ENCODE data around the gene SELENOS.

The SELENOS gene

DNA sequence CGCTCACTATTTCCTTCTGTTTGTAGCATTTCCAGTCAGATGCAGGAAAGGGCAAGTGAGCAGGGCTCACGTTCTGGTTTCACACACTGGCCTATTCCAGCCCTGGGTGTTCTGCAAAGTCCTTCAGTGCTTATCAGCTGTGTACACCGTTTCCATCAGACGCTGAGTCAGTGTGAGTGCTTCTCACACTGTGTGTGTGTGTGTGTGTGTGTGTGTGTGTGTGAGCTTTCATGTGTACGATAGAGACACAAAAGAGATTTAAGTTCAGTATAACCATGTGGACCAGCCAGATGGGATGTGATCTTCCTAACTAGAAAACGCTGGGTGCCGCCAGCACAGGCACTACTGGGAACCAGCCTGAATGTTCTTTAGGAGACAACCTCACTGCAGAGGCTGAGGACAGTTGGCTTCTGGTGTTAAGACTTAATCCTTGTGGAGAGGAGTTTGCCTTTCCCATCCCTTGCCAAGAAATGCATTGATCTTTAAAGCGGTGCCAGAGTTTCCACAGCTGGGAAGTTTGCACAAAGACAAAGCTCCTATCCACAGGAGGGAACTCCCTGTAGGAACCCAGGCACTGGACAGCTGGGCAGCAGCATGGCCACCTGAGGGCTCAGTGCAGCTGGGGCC is 21.6 kb downstream of the SELENOS start:
- H3K4me3 ChIP-seq (ENCODE audit: low read length) = no peak overlapping the region
- DNase-seq (ENCODE audit: low read depth, low spot score) = no peak

DNA sequence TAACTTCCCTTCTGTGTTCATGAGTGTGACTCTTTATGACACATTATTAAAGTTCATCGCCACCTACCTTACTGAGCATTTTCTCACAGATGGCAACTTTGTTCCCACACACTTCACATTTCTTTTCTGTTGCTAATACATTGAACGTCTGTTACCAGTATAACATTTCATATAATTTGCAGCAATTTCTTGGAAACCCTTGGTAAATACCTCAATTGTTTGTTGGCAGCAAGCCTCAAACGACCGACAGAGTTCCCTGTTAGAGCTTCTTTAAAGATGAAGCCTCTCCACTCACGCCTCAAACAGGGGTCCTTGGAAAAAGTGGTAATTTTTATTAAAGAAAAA is 22.3 kb downstream of the SELENOS start:
- DNase-seq (ENCODE audit: low read depth, low spot score) = no peak
- no peak overlapping the region for H3K4me3 ChIP-seq (ENCODE audit: low read length)

DNA sequence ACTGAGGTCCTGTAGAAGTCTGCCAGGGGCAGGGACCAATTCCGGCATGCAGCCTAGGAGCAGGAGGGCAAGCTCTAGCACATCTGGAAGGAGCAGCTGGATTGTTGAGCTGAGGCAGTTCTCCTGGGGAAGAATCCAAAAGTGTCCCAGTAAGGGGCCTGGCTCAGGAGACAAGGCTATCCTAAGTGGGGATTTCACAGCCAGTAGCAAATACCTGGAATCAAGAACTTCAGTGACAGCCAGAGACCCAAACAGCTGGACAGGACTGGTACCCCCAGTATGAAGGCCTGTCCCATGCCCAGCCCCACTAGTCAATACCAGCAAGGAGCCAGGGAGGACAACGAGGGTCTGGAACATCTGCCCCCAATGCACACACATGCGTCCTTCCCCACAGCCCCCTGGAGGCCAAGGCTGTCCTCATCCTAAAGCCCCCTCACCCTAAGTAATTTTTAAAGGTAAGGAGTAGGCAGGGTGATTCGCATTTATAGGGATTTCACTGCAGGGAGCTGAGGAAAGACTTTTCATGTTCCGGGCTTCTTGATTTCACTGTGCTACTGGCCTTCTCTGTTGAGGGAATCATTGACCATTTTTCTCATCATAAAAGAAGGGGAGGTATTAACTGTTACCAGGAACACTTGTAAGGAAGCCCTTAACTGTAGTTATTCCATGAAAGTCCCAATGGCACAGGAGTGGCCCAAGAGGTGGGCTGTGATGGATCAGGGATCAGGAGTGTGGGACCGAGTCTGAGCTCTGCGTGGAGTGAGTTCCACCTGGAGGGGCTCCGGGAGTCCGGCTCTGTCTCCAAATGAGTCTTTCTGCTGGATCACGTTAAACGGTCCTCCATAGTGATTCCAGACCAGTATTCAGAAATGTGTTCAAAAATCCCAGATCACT is 22.9 kb downstream of the SELENOS start:
- DNase-seq (ENCODE audit: low read depth, low spot score) = no peak
- no peak overlapping the region for H3K4me3 ChIP-seq (ENCODE audit: low read length)

DNA sequence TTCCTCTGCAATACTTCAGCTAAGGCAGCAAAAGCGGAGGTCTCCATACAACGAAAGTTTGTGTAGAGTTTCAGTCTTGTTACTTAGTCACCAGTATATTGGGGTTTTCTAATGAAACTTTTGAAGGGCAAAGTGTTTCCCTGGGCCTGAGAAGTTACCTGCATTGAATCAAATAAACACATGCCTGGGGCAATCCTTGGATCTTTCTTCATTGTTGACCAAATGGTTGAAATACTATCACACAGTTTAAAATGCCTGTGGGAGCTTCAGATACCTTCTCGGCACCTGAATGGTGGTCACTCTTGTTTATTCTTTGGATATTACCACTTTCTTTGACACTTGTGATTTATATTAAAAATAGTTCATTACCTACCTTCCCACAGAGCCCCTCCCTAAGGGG is 24.4 kb downstream of the SELENOS start:
- no peak for DNase-seq (ENCODE audit: low read depth, low spot score)
- H3K4me3 ChIP-seq (ENCODE audit: low read length) = peak overlapping the region; percentile 54

DNA sequence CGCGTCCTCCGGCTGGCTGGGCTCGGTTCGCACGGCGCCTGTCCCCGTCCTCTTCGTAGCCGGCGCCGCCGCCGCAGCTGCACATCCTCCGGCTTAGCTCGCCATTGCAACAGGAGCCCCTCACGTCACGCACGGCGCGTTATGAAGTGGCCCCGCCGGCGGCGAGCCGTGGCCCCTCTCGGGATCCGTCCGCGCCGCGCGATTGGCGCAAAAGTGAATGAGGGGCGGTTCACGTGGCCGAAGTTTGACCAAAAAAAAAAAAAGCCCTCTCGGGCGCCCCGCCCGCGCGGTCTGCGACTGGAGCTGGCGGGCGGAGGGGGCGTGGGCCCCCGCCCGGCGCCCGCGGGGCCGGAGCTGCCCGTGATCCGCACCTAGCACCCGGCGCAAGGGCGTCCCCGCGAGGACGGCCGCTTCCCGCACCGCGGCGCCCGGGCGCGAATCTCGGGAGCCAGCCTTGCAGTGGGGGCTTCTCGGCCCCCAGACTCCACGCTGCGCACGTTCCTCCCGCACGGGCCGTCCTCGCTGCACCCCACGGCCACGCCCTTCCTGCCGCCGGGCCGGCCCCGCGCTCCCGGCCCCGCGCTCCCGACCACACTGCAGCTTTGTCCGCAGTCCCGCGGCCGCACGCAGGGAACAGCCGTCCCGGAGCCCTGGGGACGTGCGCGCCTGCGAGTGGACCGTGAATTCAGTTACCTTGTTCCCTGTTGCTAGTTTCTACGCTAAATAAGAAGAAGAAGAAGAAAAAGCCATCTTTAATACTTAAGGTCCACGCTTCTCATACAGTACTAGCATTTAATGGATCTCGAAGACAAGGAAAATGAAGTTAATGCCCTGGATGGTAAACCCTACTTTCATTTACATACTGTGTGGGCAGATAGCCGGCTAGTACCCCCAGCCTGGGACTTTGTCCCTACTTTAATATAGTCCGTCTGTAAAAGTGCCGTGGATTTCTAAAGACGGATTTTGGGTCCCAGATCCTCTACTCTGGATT is 25.2 kb downstream of the SELENOS start, which contains the start of gene CHSY1:
TSS of gene CHSY1 (minus strand) at position 219 of the 991 bp plus-strand sequence. CDS start 592 bp downstream, outside the sequence.
- H3K4me3 ChIP-seq (ENCODE audit: low read length) = peak within 1 kb of the TSS; percentile 68
- DNase-seq (ENCODE audit: low read depth, low spot score) = peak; percentile 82

DNA sequence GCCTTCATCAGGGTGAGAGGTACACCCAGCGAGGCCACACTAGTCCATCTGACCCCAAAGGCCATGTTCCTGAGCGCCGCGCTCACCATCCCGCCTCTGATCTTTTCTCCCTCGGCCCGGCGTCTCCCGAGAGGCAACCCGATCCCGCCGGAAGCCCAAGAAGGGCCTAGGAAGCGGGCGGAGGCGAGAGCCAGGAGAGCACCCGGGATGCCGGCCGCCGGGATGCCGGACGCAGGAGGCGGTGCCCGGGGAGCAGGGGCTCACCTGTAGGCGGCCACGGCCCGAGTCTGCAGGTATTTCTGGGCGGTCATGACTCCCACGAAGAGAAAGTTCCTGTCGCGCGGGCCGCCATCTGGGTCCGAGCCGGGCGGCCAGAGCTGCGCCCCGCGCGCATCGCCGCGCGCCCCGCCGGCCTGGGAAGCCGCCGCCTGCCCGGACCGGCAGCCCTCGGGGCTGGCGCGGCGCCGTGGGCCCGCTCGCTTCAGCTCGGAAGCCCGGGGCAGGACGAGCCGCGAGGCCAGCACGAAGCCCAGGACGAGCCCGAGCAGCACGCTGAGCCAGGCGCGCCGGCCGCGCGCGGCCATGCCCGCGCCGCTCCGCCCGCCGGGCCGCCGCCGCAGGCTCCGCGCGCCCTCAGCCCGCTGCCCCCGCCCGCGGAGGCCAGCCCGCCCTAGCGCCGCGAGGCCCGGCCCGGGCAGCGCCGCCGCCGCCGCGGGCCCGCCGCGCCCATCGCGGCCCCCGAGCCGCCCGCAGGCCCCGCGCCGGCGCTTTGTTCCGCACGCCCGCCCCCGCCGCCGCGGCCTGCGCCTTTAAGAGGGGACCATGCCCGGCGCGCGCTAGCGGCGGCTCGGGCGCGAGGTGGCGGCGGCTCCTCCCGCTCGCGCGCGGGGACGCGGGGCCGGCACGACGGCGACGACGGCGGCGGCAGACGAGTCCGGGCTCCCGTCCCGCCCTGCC is 26.1 kb downstream of the SELENOS start:
- H3K4me3 ChIP-seq (ENCODE audit: low read length) = peak overlapping the region; percentile 68
- no peak for DNase-seq (ENCODE audit: low read depth, low spot score)

DNA sequence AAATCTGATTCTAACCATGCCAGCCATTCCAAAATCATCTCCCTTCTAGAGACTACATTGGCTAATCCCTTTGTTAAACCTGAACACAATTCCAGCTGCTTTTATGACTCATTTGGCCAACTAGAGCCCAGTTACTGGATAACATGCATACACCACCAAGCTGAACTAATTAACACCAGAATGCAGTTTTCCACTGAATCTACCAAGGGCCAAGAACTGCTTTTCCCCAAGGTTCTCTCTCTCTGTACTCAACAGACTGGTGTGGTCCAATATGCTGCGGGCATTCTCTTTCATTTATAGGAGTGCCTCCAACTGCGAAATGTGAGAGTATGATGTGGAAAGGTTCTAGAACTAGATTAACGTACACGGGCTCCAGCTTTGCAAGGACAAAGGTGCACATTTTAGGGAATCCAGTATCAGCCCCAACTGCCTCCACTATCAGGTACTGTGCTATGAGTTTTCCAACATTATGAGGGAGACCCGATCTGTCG is 26.9 kb downstream of the SELENOS start:
- H3K4me3 ChIP-seq (ENCODE audit: low read length) = peak overlapping the region; percentile 68

DNA sequence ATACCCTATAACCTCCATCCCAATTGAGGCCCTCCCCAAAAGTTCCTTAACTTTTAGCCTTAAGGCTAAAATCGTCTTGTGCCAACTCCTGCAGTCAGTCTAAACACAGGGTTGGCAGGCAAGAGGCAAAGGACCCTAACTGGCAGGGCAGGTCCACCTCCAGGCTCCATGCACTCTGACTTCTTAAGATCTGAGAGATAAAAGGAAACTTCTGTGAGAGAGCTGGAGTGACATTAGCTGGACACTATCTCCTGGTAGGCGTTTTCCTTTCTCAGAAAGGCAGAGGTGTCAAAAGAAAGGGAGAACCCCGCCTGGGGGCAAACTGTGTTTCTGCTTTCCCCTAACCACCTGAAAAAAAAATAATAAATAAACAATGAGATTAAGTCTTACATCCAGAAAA is 29.0 kb downstream of the SELENOS start:
- DNase-seq (ENCODE audit: low read depth, low spot score) = no peak
- H3K4me3 ChIP-seq (ENCODE audit: low read length) = no peak overlapping the region

More for the DNA sequence above, 26.9 kb downstream of the SELENOS start:
- no peak for DNase-seq (ENCODE audit: low read depth, low spot score)

DNA sequence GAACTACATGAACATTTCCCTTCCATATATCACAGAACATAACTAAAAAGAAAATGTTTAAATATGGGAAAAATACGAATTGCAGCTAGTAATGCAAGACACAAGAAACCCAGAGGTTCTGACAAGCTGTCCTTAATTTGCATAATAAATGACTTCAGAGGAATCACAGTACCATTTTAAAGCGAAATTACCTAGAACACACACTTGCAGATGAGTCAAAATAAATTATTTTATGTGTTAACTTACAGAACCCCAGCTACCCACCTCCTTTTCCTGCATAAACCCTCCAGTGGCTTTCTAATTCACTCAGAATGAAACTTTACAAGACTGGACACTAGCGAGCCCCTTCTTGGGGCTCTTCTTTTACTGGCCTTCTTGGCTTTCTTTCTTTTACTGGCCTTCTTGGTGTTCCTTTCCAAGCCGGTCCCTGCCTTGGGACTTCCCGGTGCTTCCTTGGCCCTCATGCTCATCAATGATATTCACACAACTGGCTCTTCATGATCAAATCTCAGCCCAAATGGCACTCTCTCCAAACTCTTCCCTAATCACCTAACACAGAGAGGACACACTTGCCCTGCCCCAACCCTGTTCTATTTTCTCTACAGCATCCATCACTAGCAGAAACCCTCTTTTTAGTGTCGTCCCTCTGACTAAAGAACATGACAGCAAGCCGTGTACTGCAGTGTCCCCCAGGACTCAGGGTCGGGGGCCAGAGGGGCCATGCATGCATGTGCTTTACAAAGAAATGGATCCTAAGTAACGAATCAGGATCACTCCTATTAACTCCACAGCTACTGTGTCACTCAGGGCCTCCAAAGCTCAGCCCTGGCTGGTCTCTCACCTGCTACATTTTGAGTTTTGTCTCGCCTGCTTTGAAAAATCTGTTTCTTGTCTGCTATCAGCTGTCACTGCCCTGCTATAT is 30.2 kb downstream of the SELENOS start:
- no peak overlapping the region for H3K4me3 ChIP-seq (ENCODE audit: low read length)
- DNase-seq (ENCODE audit: low read depth, low spot score) = no peak

DNA sequence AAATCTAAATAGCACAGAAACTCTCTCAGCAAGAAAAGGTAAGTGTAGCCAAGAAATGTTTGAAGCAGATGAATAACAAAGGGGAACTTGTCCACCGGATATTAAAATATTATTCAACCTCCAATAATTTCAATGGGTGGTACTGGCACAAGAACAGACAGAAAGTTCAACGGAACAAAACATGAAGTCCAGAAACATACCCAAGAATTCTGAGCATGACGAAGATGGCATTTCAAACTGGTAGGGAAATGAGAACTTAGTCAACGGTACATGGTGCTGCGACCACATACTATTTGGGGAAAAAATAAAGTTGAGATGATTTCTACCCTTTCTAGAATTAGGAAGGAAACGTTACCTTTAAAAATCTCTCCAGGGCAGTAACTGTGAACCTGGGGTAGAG is 30.9 kb downstream of the SELENOS start:
- no peak overlapping the region for H3K4me3 ChIP-seq (ENCODE audit: low read length)
- no peak for DNase-seq (ENCODE audit: low read depth, low spot score)

DNA sequence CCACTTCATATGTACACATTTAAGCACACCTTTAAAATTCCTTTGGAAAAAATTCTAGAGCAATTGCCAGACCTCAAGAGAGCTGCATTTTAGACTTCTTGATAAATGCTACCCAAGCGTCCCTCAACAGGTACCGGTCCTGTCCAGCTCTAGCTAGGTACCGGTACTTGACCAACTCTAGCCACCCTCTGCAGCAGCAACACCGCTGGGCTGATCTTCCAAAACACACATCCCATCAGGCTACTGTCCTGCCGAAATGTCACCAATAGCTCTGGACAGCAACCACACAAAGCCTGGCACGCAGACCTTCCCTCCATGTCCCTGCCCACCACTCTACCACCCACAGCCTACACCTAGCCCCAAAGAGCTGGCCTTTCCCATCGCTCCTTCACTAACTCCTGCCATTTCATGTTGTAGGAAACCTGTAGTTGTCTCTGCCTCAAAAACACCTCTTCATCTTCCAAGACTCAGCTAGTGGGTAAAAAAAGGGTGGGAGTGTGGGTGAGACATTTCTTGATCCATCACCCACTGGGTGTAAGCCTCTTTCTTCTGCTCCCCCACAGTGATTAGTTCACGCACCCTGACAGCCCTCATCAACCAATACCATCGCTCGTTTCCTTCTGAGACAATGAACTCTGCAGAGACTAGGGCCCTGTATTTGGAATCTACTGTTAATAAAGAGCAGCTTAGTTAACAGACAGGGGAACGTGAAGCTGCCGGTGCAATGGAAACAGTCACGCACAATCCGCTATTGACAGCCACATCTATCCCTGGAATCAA is 32.2 kb downstream of the SELENOS start:
- H3K4me3 ChIP-seq (ENCODE audit: low read length) = peak overlapping the region; percentile 41

DNA sequence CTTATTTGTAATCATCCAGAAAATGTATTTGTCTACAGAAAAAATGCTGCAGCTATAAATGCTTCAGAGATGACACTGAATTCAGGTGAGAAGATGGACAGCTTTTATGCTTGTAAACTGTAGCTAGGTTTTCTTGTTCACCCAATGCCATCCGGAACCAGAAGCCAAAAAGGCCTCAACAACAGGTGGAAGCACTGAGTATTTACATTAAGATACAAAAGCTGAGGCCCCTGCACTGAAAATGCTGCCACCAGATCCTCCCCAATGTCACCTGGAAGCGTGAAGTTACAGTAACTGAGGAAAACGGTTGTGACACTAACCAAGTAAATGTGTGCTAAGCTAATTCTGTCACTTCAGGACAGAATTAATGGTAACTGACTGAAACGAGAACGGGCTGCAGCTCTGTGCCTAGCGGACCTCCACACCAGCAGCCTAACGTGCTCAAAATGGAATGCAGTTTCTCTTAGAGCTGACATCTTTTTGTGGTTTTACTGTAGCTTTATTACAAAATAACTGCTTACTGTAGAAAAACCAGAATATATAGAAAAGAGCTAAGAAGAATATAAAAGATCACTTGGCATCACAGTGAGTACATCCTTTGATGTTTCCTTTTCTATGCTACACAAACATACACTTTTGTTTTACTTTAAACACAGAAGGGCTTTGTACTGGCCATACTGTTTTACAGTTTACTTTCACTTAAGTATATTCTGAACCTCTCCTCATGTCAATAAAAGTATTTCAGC is 33.1 kb downstream of the SELENOS start:
- DNase-seq (ENCODE audit: low read depth, low spot score) = peak; percentile 67
- peak overlapping the region; percentile 41 for H3K4me3 ChIP-seq (ENCODE audit: low read length)

More for the DNA sequence above, 32.2 kb downstream of the SELENOS start:
- DNase-seq (ENCODE audit: low read depth, low spot score) = no peak

DNA sequence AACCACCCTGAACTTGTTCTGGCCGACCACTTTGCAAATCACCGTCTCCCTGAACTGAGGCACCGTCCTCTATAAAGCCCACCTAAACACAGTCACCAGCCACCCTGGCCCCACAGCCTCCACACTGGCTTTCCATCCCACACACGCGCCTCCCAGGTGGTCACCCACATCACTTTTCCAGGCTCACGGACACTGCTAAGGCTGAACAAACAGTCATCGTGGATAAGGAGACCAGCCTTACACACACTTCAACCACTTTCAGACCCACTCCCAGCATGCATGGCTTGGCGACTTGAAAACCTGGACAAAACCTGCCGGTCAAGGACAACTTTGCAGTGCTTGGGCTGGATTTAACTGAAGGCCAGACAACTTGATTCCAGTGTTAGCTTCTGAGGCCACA is 33.9 kb downstream of the SELENOS start:
- no peak overlapping the region for H3K4me3 ChIP-seq (ENCODE audit: low read length)
- DNase-seq (ENCODE audit: low read depth, low spot score) = no peak

DNA sequence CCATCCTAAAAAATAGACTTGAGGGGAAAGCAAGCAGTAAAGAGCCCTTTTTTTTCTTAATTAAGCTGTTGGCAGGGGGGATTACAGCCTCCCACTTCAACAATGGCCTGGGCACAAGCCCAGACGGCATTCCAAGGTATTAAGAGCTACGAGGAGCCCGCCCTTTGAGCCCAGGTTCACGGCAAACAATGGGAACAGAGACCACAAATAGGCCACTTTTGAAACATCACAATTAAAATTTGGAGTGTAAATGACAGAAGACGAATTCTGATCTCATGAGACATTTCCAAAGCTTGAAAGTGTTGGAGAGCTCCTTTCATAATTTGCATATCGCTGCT is 34.3 kb downstream of the SELENOS start:
- DNase-seq (ENCODE audit: low read depth, low spot score) = no peak
- peak overlapping the region; percentile 36 for H3K4me3 ChIP-seq (ENCODE audit: low read length)

DNA sequence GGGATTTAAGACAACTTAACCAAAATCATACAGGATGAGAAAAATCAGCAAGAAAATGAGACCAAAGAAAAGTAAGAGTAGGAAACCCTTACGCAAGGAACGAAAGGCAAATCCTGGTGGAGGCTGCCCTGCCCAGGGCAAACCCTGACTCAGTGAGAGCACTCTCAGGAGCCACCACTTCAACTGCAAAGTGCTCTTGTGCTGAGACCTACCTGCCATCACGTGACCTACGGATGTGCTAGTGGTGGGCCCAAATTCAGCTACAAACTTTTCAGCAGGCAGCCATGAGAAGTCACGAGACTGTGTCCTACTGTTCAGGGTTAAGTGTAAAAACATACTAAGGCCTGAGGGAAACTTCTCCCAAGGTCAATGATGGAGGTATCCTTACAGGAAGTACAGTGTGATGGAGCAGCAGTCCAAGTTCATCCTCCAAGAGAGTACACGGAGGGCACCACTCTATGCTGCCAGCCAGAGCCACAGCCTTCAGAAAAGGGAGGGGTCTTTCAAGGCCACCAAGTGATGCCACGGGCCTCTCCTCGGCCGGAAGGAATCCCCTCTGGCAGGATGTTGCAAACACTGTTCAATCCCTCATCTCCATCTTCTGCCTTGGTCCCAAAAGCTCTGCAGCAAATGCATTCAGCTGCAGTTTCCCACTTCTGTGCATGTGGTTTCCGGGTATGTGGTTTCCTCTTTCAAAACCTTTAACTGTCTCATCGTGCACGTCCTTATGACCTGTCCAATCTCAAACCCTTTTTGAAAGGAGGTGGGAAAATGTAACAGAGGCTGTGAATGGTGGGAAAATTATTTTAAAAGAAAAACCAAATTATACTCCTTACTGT is 34.9 kb downstream of the SELENOS start:
- H3K4me3 ChIP-seq (ENCODE audit: low read length) = peak overlapping the region; percentile 36
- peak; percentile 95 for DNase-seq (ENCODE audit: low read depth, low spot score)
